GM23338 (cell line): ENCODE data around the gene C19orf47. TPM values are rescaled to one million over a fixed set of nuclear protein-coding genes. Genes with fewer than 3 reads are reported as not detected.

Source experiments
- ATAC-seq: fragments of 200-7000 bp; cut with Tn5 transposase; 3 replicates; pipeline ENCODE4 v1.9.1; 2020
- DNase-seq: peaks from one replicate; pipeline ENCODE4 v3.0.0-alpha.2; 2015; ENCODE audit warnings: low spot score
- H2AFZ ChIP-seq: fragments of 200-600 bp; sonication (generic); 2 replicates; pipeline ENCODE4 v1.8.0; 2016; ENCODE audit warnings: antibody characterized with exemption, mild to moderate bottlenecking, moderate library complexity
- H3F3A ChIP-seq: fragments of 200-600 bp; sonication (generic); replicated peaks from 2 replicates; pipeline ENCODE4 v1.8.0; 2017; ENCODE audit warnings: antibody characterized with exemption, mixed run types, low read depth
- H3K27ac ChIP-seq: fragments of 200-600 bp; sonication (generic); 2 replicates; pipeline ENCODE4 v1.6.1; 2016; ENCODE audit warnings: low read depth
- H3K27me3 ChIP-seq: fragments of 200-600 bp; sonication (generic); 2 replicates; pipeline ENCODE4 v1.8.0; 2016; ENCODE audit warnings: mild to moderate bottlenecking, mixed run types, moderate library complexity; ENCODE audit not compliant: insufficient read depth
- H3K36me3 ChIP-seq: fragments of 200-600 bp; sonication (generic); 2 replicates; pipeline ENCODE4 v1.8.0; 2016; ENCODE audit warnings: mild to moderate bottlenecking; ENCODE audit not compliant: insufficient read depth
- H3K4me1 ChIP-seq: fragments of 200-600 bp; sonication (generic); 2 replicates; pipeline ENCODE4 v1.8.0; 2016; ENCODE audit warnings: mild to moderate bottlenecking, moderate library complexity; ENCODE audit not compliant: insufficient read depth
- H3K4me2 ChIP-seq: fragments of 200-600 bp; sonication (generic); 2 replicates; pipeline ENCODE4 v1.7.1; 2017; ENCODE audit warnings: mixed run types
- H3K4me3 ChIP-seq: fragments of 200-600 bp; sonication (generic); 2 replicates; pipeline ENCODE4 v1.6.1; 2016; ENCODE audit warnings: mixed run types
- H3K79me2 ChIP-seq: fragments of 200-600 bp; sonication (generic); replicated peaks from 2 replicates; pipeline ENCODE4 v1.8.0; 2017; ENCODE audit warnings: mild to moderate bottlenecking; ENCODE audit not compliant: insufficient read depth
- H3K9me2 ChIP-seq: fragments of 200-600 bp; sonication (generic); 2 replicates; pipeline ENCODE4 v1.8.0; 2017; ENCODE audit not compliant: insufficient read depth
- H4K20me1 ChIP-seq: fragments of 200-600 bp; sonication (generic); replicated peaks from 2 replicates; pipeline ENCODE4 v1.8.0; 2017; ENCODE audit warnings: mild to moderate bottlenecking; ENCODE audit not compliant: insufficient read depth
- H3K27ac Mint-ChIP-seq: 2 replicates; pipeline ENCODE4 v1.8.0; 2020; ENCODE audit warnings: inconsistent platforms, mild to moderate bottlenecking, moderate library complexity, mixed read lengths
- H3K27me3 Mint-ChIP-seq: 3 replicates; pipeline ENCODE4 v1.8.0; 2022; ENCODE audit warnings: low read depth, mild to moderate bottlenecking, moderate library complexity, mixed read lengths, inconsistent platforms; ENCODE audit not compliant: insufficient read depth, poor library complexity
- H3K36me3 Mint-ChIP-seq: 3 replicates; pipeline ENCODE4 v1.8.0; 2021; ENCODE audit warnings: low read depth, mild to moderate bottlenecking, inconsistent platforms, moderate library complexity, mixed read lengths
- H3K4me1 Mint-ChIP-seq: 3 replicates; pipeline ENCODE4 v1.8.0; 2020; ENCODE audit warnings: mild to moderate bottlenecking, inconsistent platforms, mixed read lengths
- H3K4me3 Mint-ChIP-seq: 3 replicates; pipeline ENCODE4 v1.8.0; 2021; ENCODE audit warnings: moderate library complexity, mild to moderate bottlenecking, inconsistent platforms, mixed read lengths
- H3K9me3 Mint-ChIP-seq: 3 replicates; pipeline ENCODE4 v1.8.0; 2020; ENCODE audit warnings: moderate library complexity, mild to moderate bottlenecking, inconsistent platforms, mixed read lengths
- CREB1 ChIP-seq: fragments of 250-450 bp; sonication (Bioruptor Pico); IDR thresholded peaks from 2 replicates; pipeline ENCODE4 v1.5.0; 2020; ENCODE audit warnings: low read depth, mild to moderate bottlenecking, moderate library complexity
- EZH2 ChIP-seq: fragments of 200-600 bp; sonication (generic); IDR thresholded peaks from one replicate; pipeline ENCODE4 v1.8.0; 2017; ENCODE audit warnings: antibody characterized with exemption, mild to moderate bottlenecking, low read depth; ENCODE audit not compliant: unreplicated experiment
- EZH2phosphoT487 ChIP-seq: fragments of 200-600 bp; sonication (generic); IDR thresholded peaks from one replicate; pipeline ENCODE4 v1.8.1; 2018; ENCODE audit warnings: antibody characterized with exemption; ENCODE audit not compliant: unreplicated experiment
- POLR2AphosphoS5 ChIP-seq: IDR thresholded peaks from 2 replicates; pipeline ENCODE4 v1.6.1; 2016; ENCODE audit warnings: antibody characterized with exemption, low read depth
- STAT1 ChIP-seq: IDR thresholded peaks from one replicate; pipeline ENCODE4 v1.6.1; 2016; ENCODE audit warnings: antibody characterized with exemption; ENCODE audit not compliant: unreplicated experiment
- ZNF331 ChIP-seq: fragments of 250-450 bp; sonication (Bioruptor Pico); IDR thresholded peaks from 2 replicates; pipeline ENCODE4 v1.5.0; 2020; ENCODE audit warnings: low read depth, mild to moderate bottlenecking, moderate library complexity
- polyA plus RNA-seq: library from polyadenylated mRNA; unstranded; fragments of >200 nt; fragmentation: Nextera tagmentation; extraction: Ambion mirVana; gene quantifications from 2 replicates; pipeline ENCODE4 v1.2.1, GENCODE V29; 2016
- total RNA-seq: library from RNA; depleted of rRNA; stranded (reverse); fragments of >200 nt; shearing (Covaris generic); gene quantifications from 2 replicates; pipeline ENCODE4 v1.2.3, GENCODE V29; 2014
- TF ChIP-seq, protein P1 (sequence below): fragments of 250-450 bp; sonication (Bioruptor Pico); IDR thresholded peaks from 2 replicates; pipeline ENCODE4 v1.5.0; 2020; ENCODE audit warnings: mild to moderate bottlenecking, moderate library complexity
- TF ChIP-seq, protein P2 (sequence below), 2 experiments: fragments of 200-600 bp in 1 of 2; sonication (generic) in 1 of 2; conservative IDR thresholded peaks; 2 replicates each; pipeline versions ENCODE4 v1.5.1 to v1.6.1; 2016 to 2017; ENCODE audit warnings: antibody characterized with exemption in 2 of 2, low read depth in 2 of 2, mild to moderate bottlenecking in 2 of 2, moderate library complexity in 1 of 2

C19orf47 gene
- total and polyA plus RNA-seq, 2 experiments from 2014 or later: 13.1 to 26.6 TPM

DNA sequence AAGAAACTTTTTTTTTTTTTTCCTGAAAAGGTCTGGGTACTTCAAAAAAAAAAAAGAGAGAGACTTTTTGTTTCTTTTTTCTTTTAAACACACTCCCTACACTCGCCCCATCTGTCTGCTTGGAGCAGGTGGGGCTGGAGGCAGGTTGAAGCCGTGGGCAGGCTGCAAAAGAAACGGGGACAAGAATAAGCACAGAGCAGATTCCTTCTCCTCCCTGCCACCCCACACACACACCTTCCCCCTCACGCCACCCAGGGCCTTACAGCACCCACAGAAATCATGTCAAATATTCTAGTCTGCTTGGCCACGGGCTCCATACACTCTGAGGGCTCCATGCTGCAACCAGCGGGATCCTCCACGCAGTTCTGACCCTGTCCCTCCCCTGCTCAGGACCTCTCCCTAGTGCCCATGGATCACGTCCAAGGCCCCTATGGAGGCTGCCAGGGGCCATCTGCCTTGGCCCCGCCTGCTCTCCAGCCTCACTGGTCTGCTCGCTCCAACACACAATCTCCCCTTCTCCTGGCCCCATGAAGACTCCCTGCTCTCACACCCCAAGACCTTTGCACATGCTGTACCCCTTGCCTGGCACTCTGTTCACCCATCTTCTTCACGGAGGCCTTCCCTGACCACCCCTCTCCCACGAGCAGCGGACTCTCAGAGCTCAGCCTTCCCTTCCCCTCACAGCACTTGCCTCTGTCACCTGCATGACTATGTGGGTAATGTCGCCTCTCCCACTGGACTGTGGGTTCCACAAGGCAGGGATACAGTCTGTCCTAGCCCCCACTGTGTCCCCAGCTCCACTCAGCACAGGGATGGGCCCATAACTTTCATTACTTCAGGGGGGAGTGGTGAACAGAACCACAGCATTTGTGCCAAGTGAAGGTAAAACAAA lies 74.5 kb downstream of the C19orf47 start:
- ATAC-seq: no peak
- H3K4me1 Mint-ChIP-seq: peaks cover 40% of the 10 kb centered on the region
- H3K27ac Mint-ChIP-seq: peak overlapping the region; percentile 77
- Histone ChIP-seq H3K4me1 (peaks cover 13% of the 10 kb centered on the region), H3K36me3 (no peaks in the 10 kb centered on the region), H3K4me2 (no peak overlapping the region), H3K79me2 (peaks cover 90% of the 10 kb centered on the region), H3K4me3 (no peak overlapping the region), H3K27me3 (no peaks in the 10 kb centered on the region), H2AFZ (no peak overlapping the region), H3K27ac (0 out of 2 replicates have a peak overlapping the region, but pooled peaks have one; percentile 76), H4K20me1 (peaks cover 20% of the 10 kb centered on the region), H3K9me2 (no peaks in the 10 kb centered on the region), H3F3A (no peaks in the 10 kb centered on the region)
- H3K36me3 Mint-ChIP-seq: peaks cover 7% of the 10 kb centered on the region; the same call in 1 of the 3 replicates
- no peaks in the 10 kb centered on the region; the same call in 2 of the 3 replicates for H3K9me3 Mint-ChIP-seq
- H3K4me3 Mint-ChIP-seq: no peak overlapping the region; the same call in 2 of the 3 replicates
- DNase-seq: no peak
- peaks cover 5% of the 10 kb centered on the region for H3K27me3 Mint-ChIP-seq
- TF ChIP-seq EZH2phosphoT487: no peak
- TF ChIP-seq, protein P1, sequence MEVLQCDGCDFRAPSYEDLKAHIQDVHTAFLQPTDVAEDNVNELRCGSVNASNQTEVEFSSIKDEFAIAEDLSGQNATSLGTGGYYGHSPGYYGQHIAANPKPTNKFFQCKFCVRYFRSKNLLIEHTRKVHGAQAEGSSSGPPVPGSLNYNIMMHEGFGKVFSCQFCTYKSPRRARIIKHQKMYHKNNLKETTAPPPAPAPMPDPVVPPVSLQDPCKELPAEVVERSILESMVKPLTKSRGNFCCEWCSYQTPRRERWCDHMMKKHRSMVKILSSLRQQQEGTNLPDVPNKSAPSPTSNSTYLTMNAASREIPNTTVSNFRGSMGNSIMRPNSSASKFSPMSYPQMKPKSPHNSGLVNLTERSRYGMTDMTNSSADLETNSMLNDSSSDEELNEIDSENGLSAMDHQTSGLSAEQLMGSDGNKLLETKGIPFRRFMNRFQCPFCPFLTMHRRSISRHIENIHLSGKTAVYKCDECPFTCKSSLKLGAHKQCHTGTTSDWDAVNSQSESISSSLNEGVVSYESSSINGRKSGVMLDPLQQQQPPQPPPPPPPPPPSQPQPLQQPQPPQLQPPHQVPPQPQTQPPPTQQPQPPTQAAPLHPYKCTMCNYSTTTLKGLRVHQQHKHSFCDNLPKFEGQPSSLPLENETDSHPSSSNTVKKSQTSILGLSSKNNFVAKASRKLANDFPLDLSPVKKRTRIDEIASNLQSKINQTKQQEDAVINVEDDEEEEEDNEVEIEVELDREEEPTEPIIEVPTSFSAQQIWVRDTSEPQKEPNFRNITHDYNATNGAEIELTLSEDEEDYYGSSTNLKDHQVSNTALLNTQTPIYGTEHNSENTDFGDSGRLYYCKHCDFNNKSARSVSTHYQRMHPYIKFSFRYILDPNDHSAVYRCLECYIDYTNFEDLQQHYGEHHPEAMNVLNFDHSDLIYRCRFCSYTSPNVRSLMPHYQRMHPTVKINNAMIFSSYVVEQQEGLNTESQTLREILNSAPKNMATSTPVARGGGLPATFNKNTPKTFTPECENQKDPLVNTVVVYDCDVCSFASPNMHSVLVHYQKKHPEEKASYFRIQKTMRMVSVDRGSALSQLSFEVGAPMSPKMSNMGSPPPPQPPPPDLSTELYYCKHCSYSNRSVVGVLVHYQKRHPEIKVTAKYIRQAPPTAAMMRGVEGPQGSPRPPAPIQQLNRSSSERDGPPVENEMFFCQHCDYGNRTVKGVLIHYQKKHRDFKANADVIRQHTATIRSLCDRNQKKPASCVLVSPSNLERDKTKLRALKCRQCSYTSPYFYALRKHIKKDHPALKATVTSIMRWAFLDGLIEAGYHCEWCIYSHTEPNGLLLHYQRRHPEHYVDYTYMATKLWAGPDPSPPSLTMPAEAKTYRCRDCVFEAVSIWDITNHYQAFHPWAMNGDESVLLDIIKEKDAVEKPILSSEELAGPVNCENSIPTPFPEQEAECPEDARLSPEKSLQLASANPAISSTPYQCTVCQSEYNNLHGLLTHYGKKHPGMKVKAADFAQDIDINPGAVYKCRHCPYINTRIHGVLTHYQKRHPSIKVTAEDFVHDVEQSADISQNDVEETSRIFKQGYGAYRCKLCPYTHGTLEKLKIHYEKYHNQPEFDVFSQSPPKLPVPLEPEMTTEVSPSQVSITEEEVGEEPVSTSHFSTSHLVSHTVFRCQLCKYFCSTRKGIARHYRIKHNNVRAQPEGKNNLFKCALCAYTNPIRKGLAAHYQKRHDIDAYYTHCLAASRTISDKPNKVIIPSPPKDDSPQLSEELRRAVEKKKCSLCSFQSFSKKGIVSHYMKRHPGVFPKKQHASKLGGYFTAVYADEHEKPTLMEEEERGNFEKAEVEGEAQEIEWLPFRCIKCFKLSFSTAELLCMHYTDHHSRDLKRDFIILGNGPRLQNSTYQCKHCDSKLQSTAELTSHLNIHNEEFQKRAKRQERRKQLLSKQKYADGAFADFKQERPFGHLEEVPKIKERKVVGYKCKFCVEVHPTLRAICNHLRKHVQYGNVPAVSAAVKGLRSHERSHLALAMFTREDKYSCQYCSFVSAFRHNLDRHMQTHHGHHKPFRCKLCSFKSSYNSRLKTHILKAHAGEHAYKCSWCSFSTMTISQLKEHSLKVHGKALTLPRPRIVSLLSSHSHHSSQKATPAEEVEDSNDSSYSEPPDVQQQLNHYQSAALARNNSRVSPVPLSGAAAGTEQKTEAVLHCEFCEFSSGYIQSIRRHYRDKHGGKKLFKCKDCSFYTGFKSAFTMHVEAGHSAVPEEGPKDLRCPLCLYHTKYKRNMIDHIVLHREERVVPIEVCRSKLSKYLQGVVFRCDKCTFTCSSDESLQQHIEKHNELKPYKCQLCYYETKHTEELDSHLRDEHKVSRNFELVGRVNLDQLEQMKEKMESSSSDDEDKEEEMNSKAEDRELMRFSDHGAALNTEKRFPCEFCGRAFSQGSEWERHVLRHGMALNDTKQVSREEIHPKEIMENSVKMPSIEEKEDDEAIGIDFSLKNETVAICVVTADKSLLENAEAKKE (CRISPR knock-in tag): no peak
- TF ChIP-seq STAT1: no peak

- H3K27ac Mint-ChIP-seq: no peak overlapping the region
- no peak for DNase-seq
- no peak for ATAC-seq
- TF ChIP-seq ZNF331 (CRISPR knock-in tag) (no peak), CREB1 (CRISPR knock-in tag) (no peak), EZH2 (no peak), POLR2AphosphoS5 (no peak)
- TF ChIP-seq, protein P2, sequence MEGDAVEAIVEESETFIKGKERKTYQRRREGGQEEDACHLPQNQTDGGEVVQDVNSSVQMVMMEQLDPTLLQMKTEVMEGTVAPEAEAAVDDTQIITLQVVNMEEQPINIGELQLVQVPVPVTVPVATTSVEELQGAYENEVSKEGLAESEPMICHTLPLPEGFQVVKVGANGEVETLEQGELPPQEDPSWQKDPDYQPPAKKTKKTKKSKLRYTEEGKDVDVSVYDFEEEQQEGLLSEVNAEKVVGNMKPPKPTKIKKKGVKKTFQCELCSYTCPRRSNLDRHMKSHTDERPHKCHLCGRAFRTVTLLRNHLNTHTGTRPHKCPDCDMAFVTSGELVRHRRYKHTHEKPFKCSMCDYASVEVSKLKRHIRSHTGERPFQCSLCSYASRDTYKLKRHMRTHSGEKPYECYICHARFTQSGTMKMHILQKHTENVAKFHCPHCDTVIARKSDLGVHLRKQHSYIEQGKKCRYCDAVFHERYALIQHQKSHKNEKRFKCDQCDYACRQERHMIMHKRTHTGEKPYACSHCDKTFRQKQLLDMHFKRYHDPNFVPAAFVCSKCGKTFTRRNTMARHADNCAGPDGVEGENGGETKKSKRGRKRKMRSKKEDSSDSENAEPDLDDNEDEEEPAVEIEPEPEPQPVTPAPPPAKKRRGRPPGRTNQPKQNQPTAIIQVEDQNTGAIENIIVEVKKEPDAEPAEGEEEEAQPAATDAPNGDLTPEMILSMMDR (conservative IDR thresholded peaks at IDR 0.05; ENCODE audit: low read depth in 2 of 2): no peak
- H3K36me3 Mint-ChIP-seq: peaks cover 7% of the 10 kb centered on the region; the same call in 2 of the 3 replicates
- Histone ChIP-seq H2AFZ (no peak overlapping the region), H3K27ac (no peak overlapping the region), H3K9me2 (no peaks in the 10 kb centered on the region), H3K79me2 (peaks cover 83% of the 10 kb centered on the region), H3K27me3 (no peaks in the 10 kb centered on the region), H4K20me1 (peaks cover 15% of the 10 kb centered on the region), H3F3A (no peaks in the 10 kb centered on the region), H3K4me3 (no peak overlapping the region), H3K36me3 (no peaks in the 10 kb centered on the region), H3K4me1 (peaks cover 10% of the 10 kb centered on the region), H3K4me2 (no peak overlapping the region)
- H3K4me1 Mint-ChIP-seq: peaks cover 40% of the 10 kb centered on the region
- H3K4me3 Mint-ChIP-seq: no peak overlapping the region
- H3K9me3 Mint-ChIP-seq: no peaks in the 10 kb centered on the region; the same call in 2 of the 3 replicates
- H3K27me3 Mint-ChIP-seq: peaks cover 8% of the 10 kb centered on the region
Observed at GRCh38 chr19:40272261-40272660, 75.9 kb downstream of the C19orf47 start.
